ENCODE measurements around the gene PDE3B. TPM values are rescaled to one million over a fixed set of nuclear protein-coding genes. Genes with fewer than 3 reads are reported as not detected.

PDE3B gene
- total RNA-seq, result 0.27 and 0.30 TPM in 2 replicates

DNA sequence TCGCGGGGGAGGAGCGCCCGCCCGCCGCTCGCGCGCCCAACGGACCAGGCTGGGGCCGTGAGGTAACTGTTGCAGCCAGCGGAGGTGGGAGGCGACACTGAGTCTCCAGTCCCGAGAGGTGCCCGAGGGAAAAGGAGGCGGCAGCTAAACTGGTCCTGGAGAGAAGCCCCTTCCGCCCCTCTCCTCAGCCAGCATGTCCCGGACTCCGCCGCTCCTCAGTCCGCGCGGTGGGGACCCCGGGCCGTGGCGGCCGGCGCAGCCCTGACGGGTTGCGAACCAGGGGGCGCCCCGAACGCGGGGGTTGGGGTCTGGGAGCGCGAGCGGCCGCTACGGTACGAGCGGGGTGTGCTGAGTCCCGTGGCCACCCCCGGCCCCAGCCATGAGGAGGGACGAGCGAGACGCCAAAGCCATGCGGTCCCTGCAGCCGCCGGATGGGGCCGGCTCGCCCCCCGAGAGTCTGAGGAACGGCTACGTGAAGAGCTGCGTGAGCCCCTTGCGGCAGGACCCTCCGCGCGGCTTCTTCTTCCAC, at the start of gene PDE3B:
PDE3B (plus strand) TSS at position 108 of the 529 bp plus-strand sequence; CDS start at position 380, 272 bp downstream.

DNA sequence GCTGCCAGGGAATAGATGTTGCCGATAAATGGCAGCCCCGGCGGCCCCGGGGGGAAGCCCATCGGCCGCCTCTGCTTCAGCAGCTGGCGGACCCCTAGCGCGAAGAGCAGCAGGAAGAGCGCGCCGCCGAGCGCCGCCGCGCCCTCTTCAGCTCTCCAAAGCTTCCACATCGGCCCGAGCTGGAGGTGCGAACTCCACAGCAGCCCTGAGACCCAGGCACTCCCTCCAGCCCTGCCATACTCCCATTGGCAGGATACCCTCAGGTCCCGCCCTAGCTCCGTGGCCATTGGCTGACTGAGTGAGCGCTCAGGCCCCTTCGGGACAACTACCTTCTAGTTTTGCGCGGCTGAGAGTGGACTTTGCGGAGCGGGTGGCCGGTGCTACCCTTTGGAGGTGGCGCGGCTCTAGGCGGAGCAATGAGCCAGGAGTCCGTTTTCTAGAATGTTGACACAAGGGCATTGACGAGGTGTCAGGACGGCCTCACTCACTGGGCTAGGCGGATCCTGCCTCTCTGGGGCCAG, 248.5 kb downstream of the PDE3B start, which contains the start of gene CYP2R1:
CYP2R1 (minus strand) TSS at position 196 of the 521 bp plus-strand sequence; CDS start at position 170, 26 bp downstream.

Other genes with a start within 250 kb of the PDE3B start
- 172 and 174 TPM in 2 replicates for gene COPB1, start 144.0 kb upstream of the PDE3B start, total RNA-seq
- 207 and 223 TPM in 2 replicates for gene PSMA1, start 123.4 kb upstream of the PDE3B start, total RNA-seq
- gene CYP2R1, start 248.4 kb downstream of the PDE3B start, total RNA-seq, result 5.7 and 5.9 TPM in 2 replicates

Data from mammary microvascular endothelial cell (primary cell).